ENCODE measurements around the gene ISCU.

Gene ISCU

DNA sequence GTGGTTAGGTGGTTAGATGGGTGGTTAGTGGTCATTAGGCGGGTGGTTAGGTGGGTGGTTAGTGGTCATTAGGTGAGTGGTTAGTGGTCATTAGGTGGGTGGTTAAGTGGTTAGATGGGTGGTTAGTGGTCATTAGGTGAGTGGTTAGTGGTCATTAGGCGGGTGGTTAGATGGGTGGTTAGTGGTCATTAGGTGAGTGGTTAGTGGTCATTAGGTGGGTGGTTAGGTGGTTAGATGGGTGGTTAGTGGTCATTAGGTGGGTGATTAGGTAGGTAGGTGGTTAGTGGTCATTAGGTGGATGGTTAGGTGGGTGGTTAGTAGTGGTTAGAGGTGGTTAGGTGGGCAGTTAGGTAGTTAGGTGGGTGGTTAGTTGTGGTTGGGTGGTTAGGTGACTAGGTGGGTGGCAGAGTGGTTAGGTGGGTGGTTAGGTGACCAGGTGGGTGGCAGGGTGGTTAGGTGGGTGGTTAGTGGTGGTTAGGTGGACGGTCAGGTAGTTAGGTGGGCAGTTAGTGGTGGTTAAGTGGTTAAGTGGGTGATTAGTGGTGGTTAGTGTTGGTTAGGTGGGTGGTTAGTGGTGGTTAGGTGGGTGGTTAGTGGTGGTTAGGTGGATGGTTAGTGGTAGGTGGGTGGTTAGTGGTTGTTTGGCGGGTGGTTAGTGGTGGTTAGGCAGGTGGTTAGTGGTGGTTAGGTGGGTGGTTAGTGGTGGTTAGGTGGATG is 43.5 kb downstream of the ISCU start:
- no peak overlapping the region for H3K4me2 ChIP-seq (ENCODE audit: low read length)
- H3K4me1 ChIP-seq (ENCODE audit: control insufficient read depth, low read length): peaks cover 6% of the 10 kb centered on the region; the same call in 1 of the 2 replicates

GRCh38 chr12:108606492-108606891 is 44.1 kb downstream of the ISCU start:
- no peaks in the 10 kb centered on the region for H3K79me2 ChIP-seq (ENCODE audit: control insufficient read depth, low read length)
- H3K36me3 ChIP-seq (ENCODE audit: control insufficient read depth, low read length): no peaks in the 10 kb centered on the region

More for the DNA sequence above, 43.5 kb downstream of the ISCU start:
- no peaks in the 10 kb centered on the region for H3K9me3 ChIP-seq (ENCODE audit: control insufficient read depth, insufficient read depth, low read length)
- H3F3A ChIP-seq (ENCODE audit: control insufficient read depth, insufficient read depth): peaks cover 2% of the 10 kb centered on the region; the same call in 1 of the 2 replicates
- peaks cover 14% of the 10 kb centered on the region for H3K27me3 ChIP-seq (ENCODE audit: control insufficient read depth, low read length)
- H3K27ac ChIP-seq (ENCODE audit: low read depth, low read length): no peak overlapping the region
- H3K9me2 ChIP-seq (replicated peaks; ENCODE audit: control insufficient read depth, low read length): no peaks in the 10 kb centered on the region
- no peak overlapping the region for H3K4me3 ChIP-seq (ENCODE audit: low read length)
- TF ChIP-seq CTCF (IDR thresholded peaks at IDR 0.05; ENCODE audit: low read depth, low read length, poor library complexity, severe bottlenecking) (no peak), EZH2phosphoT487 (IDR thresholded peaks at IDR 0.05; ENCODE audit: borderline replicate concordance, low read length) (no peak)
- H3K79me2 ChIP-seq (ENCODE audit: control insufficient read depth, low read length): no peaks in the 10 kb centered on the region
- no peaks in the 10 kb centered on the region for H3K36me3 ChIP-seq (ENCODE audit: control insufficient read depth, low read length)
- H4K20me1 ChIP-seq (ENCODE audit: control insufficient read depth, insufficient read depth, low read depth, low read length): no peaks in the 10 kb centered on the region

GRCh38 chr12:108607981-108608600 is 45.7 kb downstream of the ISCU start:
- H3K27me3 ChIP-seq (ENCODE audit: control insufficient read depth, low read length): peaks cover 30% of the 10 kb centered on the region
- H3K9me3 ChIP-seq (ENCODE audit: control insufficient read depth, insufficient read depth, low read length): no peaks in the 10 kb centered on the region
- no peaks in the 10 kb centered on the region for H3K79me2 ChIP-seq (ENCODE audit: control insufficient read depth, low read length)
- no peaks in the 10 kb centered on the region for H3K9me2 ChIP-seq (replicated peaks; ENCODE audit: control insufficient read depth, low read length)
- peaks cover 17% of the 10 kb centered on the region for H3K4me1 ChIP-seq (ENCODE audit: control insufficient read depth, low read length)
- no peaks in the 10 kb centered on the region for H3K36me3 ChIP-seq (ENCODE audit: control insufficient read depth, low read length)
- no peak overlapping the region for H3K27ac ChIP-seq (ENCODE audit: low read depth, low read length)
- no peak overlapping the region for H3K4me2 ChIP-seq (ENCODE audit: low read length)
- no peaks in the 10 kb centered on the region for H4K20me1 ChIP-seq (ENCODE audit: control insufficient read depth, insufficient read depth, low read depth, low read length)
- H3K4me3 ChIP-seq (ENCODE audit: low read length): no peak overlapping the region
- no peak for TF ChIP-seq EZH2phosphoT487 (IDR thresholded peaks at IDR 0.05; ENCODE audit: borderline replicate concordance, low read length)
- TF ChIP-seq CTCF (IDR thresholded peaks at IDR 0.05; ENCODE audit: low read depth, low read length, poor library complexity, severe bottlenecking): no peak
- peaks cover 2% of the 10 kb centered on the region; the same call in 1 of the 2 replicates for H3F3A ChIP-seq (ENCODE audit: control insufficient read depth, insufficient read depth)

More at GRCh38 chr12:108606492-108606891, 44.1 kb downstream of the ISCU start:
- H3F3A ChIP-seq (ENCODE audit: control insufficient read depth, insufficient read depth): peaks cover 2% of the 10 kb centered on the region; the same call in 1 of the 2 replicates
- H3K9me2 ChIP-seq (replicated peaks; ENCODE audit: control insufficient read depth, low read length): no peaks in the 10 kb centered on the region
- no peak overlapping the region for H3K27ac ChIP-seq (ENCODE audit: low read depth, low read length)
- no peak overlapping the region for H3K4me2 ChIP-seq (ENCODE audit: low read length)
- no peaks in the 10 kb centered on the region for H4K20me1 ChIP-seq (ENCODE audit: control insufficient read depth, insufficient read depth, low read depth, low read length)
- TF ChIP-seq EZH2phosphoT487 (IDR thresholded peaks at IDR 0.05; ENCODE audit: borderline replicate concordance, low read length) (no peak), CTCF (IDR thresholded peaks at IDR 0.05; ENCODE audit: low read depth, low read length, poor library complexity, severe bottlenecking) (no peak)
- H3K9me3 ChIP-seq (ENCODE audit: control insufficient read depth, insufficient read depth, low read length): no peaks in the 10 kb centered on the region
- peaks cover 18% of the 10 kb centered on the region for H3K27me3 ChIP-seq (ENCODE audit: control insufficient read depth, low read length)
- H3K4me3 ChIP-seq (ENCODE audit: low read length): no peak overlapping the region
- peaks cover 6% of the 10 kb centered on the region; the same call in 1 of the 2 replicates for H3K4me1 ChIP-seq (ENCODE audit: control insufficient read depth, low read length)
